CD14-positive monocyte (primary cell): ENCODE data around the gene RARRES1. TPM values are rescaled to one million over a fixed set of nuclear protein-coding genes. Genes with fewer than 3 reads are reported as not detected.
A peak's percentile ranks its signal among the peaks of the same experiment; 100 is the strongest.

Experiments
- DNase-seq, 3 donors: peaks; one replicate each; pipeline ENCODE4 v3.0.0-alpha.2; 2011 to 2022
- H2AFZ ChIP-seq: 2 replicates; pipeline ENCODE4 v1.6.0; 2012; ENCODE audit warnings: mild to moderate bottlenecking, low read depth, low read length, inconsistent platforms; ENCODE audit not compliant: insufficient read depth, poor library complexity, severe bottlenecking
- H3K27ac ChIP-seq, 2 donors: 1 replicate in 1 of 2; 2 replicates in 1 of 2; pipeline ENCODE4 v1.5.1; 2012 to 2013; ENCODE audit warnings: low read length in 2 of 2, control low read depth in 1 of 2, inconsistent platforms in 1 of 2, low read depth in 1 of 2, mild to moderate bottlenecking in 1 of 2
- H3K27me3 ChIP-seq, 2 donors: one replicate each; pipeline versions ENCODE4 v1.6.0 to v1.6.1; 2011 to 2013; ENCODE audit warnings: low read length in 2 of 2; ENCODE audit not compliant: control insufficient read depth in 2 of 2, insufficient read depth in 2 of 2
- H3K36me3 ChIP-seq, 2 donors: replicated peaks in 1 of 2; 1 replicate in 1 of 2; 2 replicates in 1 of 2; pipeline versions ENCODE4 v1.5.1 to v1.6.1; 2012 to 2013; ENCODE audit warnings: low read length in 2 of 2, control low read depth in 1 of 2, inconsistent platforms in 1 of 2, mild to moderate bottlenecking in 1 of 2; ENCODE audit not compliant: insufficient read depth in 2 of 2, control insufficient read depth in 1 of 2
- H3K4me1 ChIP-seq, 2 donors: 1 replicate in 1 of 2; 2 replicates in 1 of 2; pipeline versions ENCODE4 v1.5.1 to v1.6.1; 2012 to 2013; ENCODE audit warnings: low read length in 2 of 2, control low read depth in 1 of 2, inconsistent platforms in 1 of 2, mild to moderate bottlenecking in 1 of 2, moderate library complexity in 1 of 2; ENCODE audit not compliant: insufficient read depth in 2 of 2, control insufficient read depth in 1 of 2
- H3K4me2 ChIP-seq: replicated peaks from 2 replicates; pipeline ENCODE3; 2012; ENCODE audit warnings: low read length, moderate library complexity, mild to moderate bottlenecking; ENCODE audit not compliant: poor library complexity, severe bottlenecking; ENCODE audit errors: extremely low read depth
- H3K4me3 ChIP-seq, 3 experiments: fragments of 200-600 bp in 1 of 3; sonication (generic) in 1 of 3; replicated peaks in 1 of 3; 1 replicate in 2 of 3; 2 replicates in 1 of 3; pipeline ENCODE4 v1.5.1; 2011 to 2013; ENCODE audit warnings: low read length in 3 of 3, mild to moderate bottlenecking in 3 of 3, control low read depth in 2 of 3, low read depth in 2 of 3, inconsistent platforms in 1 of 3, moderate library complexity in 1 of 3
- H3K79me2 ChIP-seq: 2 replicates; pipeline ENCODE4 v1.6.0; 2012; ENCODE audit warnings: mild to moderate bottlenecking, control low read depth, inconsistent platforms, low read length, moderate library complexity; ENCODE audit not compliant: insufficient read depth
- H3K9ac ChIP-seq: 2 replicates; pipeline ENCODE4 v1.6.0; 2017; ENCODE audit warnings: low read length, mild to moderate bottlenecking; ENCODE audit not compliant: insufficient read depth, poor library complexity, severe bottlenecking
- H3K9me3 ChIP-seq, 2 donors: replicated peaks in 1 of 2; 1 replicate in 1 of 2; 2 replicates in 1 of 2; pipeline versions ENCODE4 v1.5.1 to v1.6.1; 2012 to 2013; ENCODE audit warnings: low read length in 2 of 2, control low read depth in 1 of 2; ENCODE audit not compliant: control insufficient read depth in 1 of 2, insufficient read depth in 1 of 2
- H4K20me1 ChIP-seq: 2 replicates; pipeline ENCODE4 v1.6.0; 2012; ENCODE audit warnings: mild to moderate bottlenecking, low read length, control low read depth, moderate library complexity; ENCODE audit not compliant: insufficient read depth
- H3K27ac Mint-ChIP-seq, 7 donors: one replicate each; pipeline ENCODE4 v1.8.0; 2020; ENCODE audit warnings: mild to moderate bottlenecking in 7 of 7, mixed read lengths in 7 of 7, moderate library complexity in 6 of 7, inconsistent platforms in 2 of 7
- H3K27me3 Mint-ChIP-seq, 3 donors: one replicate each; pipeline ENCODE4 v1.8.0; 2021 to 2022; ENCODE audit warnings: low read depth in 3 of 3, mild to moderate bottlenecking in 3 of 3, mixed read lengths in 3 of 3, moderate library complexity in 3 of 3, inconsistent platforms in 1 of 3
- H3K36me3 Mint-ChIP-seq, 2 donors: one replicate each; pipeline ENCODE4 v1.8.0; 2020; ENCODE audit warnings: mixed read lengths in 2 of 2, inconsistent platforms in 1 of 2, mild to moderate bottlenecking in 1 of 2
- H3K4me1 Mint-ChIP-seq: one replicate; pipeline ENCODE4 v1.8.0; 2020; ENCODE audit warnings: mild to moderate bottlenecking, mixed read lengths
- H3K4me3 Mint-ChIP-seq, 2 donors: one replicate each; pipeline ENCODE4 v1.8.0; 2020; ENCODE audit warnings: mild to moderate bottlenecking in 2 of 2, mixed read lengths in 2 of 2, moderate library complexity in 1 of 2
- H3K9me3 Mint-ChIP-seq, 7 donors: one replicate each; pipeline ENCODE4 v1.8.0; 2020 to 2022; ENCODE audit warnings: mixed read lengths in 7 of 7, mild to moderate bottlenecking in 6 of 7, moderate library complexity in 6 of 7, inconsistent platforms in 2 of 7
- WGBS: methylation state at CpG from one replicate; pipeline ENCODE4 v1.1.5; 2013; ENCODE audit warnings: missing lambda C conversion rate; ENCODE audit not compliant: insufficient coverage; 5-methylcytosine and 5-hydroxymethylcytosine counted together
- intact Hi-C, 2 donors: fragments of 100-400 bp; cut with micrococcal nuclease; formaldehyde crosslinking; loops; one replicate each; pipeline versions ENCODE4 v1.15.0 to v1.15.1; 2023
- polyA plus RNA-seq, 3 donors: library from polyadenylated mRNA; depleted of rRNA in 1 of 3; unstranded in 2 of 3; stranded (reverse) in 1 of 3; fragments of 300-500 nt in 2 of 3; fragments of >200 nt in 1 of 3; fragmentation: Illumina TruSeq in 2 of 3; gene quantifications; 1 replicate in 2 of 3; 2 replicates in 1 of 3; pipeline ENCODE4 v1.2.3, GENCODE V29; 2012 to 2021
- TF ChIP-seq, protein P1 (sequence below): fragments of 200-600 bp; IDR thresholded peaks from one replicate; pipeline ENCODE4 v1.8.0; 2022; ENCODE audit warnings: antibody characterized with exemption, mild to moderate bottlenecking

RARRES1 gene
- polyA plus RNA-seq, 3 donors: not detected

DNA sequence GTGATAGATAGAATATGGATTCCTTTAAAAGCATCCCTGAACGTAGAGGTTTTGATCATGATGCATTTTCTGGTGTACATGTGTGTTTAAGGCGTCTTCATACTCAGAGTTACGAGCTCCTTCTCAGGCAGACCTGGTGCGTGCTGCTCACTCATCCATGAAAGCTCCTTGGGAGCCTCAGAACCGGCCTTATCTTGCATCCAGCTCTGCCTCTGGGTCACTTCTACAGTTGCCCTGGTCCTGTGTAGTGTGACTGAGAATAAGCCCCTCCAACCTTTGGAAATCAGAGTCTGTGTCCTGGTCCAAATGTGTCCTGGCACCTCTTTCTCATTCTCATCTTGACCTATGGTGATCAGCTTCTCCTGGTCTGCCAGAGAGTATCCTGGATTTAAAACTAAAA, 17.3 kb upstream of the RARRES1 start:
- Histone ChIP-seq H3K36me3 (no peaks in the 10 kb centered on the region), H3K4me2 (no peak overlapping the region), H2AFZ (no peak overlapping the region), H3K27me3 (no peaks in the 10 kb centered on the region), H3K27ac (no peak overlapping the region), H3K4me1 (peaks cover 23% of the 10 kb centered on the region in 2 donors), H3K4me3 (no peak overlapping the region), H3K9ac (no peak overlapping the region), H3K9me3 (no peaks in the 10 kb centered on the region), H3K79me2 (no peaks in the 10 kb centered on the region), H4K20me1 (no peaks in the 10 kb centered on the region)
- Mint-ChIP-seq H3K27me3 (peaks cover 0 to 2% (median 0%) of the 10 kb centered on the region in 3 donors), H3K9me3 (no peaks in the 10 kb centered on the region), H3K36me3 (peaks cover 0 to 6% of the 10 kb centered on the region in 2 donors), H3K4me3 (no peak overlapping the region), H3K4me1 (peaks cover 27% of the 10 kb centered on the region), H3K27ac (peak overlapping the region in 2 of 7 donors; percentile 14 to 19)
- WGBS: 98% methylated on average over 5 of the region's 5 CpGs
- TF ChIP-seq, protein P1, sequence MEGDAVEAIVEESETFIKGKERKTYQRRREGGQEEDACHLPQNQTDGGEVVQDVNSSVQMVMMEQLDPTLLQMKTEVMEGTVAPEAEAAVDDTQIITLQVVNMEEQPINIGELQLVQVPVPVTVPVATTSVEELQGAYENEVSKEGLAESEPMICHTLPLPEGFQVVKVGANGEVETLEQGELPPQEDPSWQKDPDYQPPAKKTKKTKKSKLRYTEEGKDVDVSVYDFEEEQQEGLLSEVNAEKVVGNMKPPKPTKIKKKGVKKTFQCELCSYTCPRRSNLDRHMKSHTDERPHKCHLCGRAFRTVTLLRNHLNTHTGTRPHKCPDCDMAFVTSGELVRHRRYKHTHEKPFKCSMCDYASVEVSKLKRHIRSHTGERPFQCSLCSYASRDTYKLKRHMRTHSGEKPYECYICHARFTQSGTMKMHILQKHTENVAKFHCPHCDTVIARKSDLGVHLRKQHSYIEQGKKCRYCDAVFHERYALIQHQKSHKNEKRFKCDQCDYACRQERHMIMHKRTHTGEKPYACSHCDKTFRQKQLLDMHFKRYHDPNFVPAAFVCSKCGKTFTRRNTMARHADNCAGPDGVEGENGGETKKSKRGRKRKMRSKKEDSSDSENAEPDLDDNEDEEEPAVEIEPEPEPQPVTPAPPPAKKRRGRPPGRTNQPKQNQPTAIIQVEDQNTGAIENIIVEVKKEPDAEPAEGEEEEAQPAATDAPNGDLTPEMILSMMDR: no peak
- intact Hi-C loops: no loop called here
- DNase-seq: no peak

DNA sequence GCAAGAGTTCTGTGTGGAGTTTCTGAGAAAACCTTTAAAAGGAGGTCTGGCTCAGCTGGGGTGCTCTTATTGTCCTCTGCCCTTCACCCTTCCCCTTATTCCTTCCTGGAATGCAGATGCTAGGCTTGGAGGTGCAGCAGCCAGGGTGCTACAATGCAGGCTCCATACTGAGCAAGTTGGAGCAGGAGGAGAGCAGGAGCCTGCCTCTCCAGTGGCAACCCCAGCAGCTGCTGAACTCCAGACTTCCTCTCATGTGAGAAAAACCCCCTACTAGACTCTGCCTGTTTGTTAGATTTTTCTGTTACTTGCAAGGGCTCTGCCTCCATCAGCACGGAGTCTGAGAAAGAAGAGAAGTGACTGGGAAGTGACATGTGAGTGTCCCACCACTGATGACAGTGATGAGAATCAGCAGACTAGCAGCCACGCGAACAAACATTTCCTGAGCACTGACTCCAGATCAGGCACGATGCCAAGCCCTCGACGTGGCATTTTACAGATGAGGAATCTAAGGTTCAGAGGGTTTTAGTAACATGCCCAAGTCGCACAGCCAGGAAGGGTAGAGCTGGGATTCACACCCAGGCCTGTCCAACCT, 16.1 kb upstream of the RARRES1 start:
- peak overlapping the region in 1 of 2 donors; percentile 1 for H3K4me3 Mint-ChIP-seq
- Histone ChIP-seq H3K9ac (no peak overlapping the region), H3K4me2 (no peak overlapping the region), H3K4me1 (peaks cover 23% of the 10 kb centered on the region in 2 donors), H4K20me1 (no peaks in the 10 kb centered on the region), H3K4me3 (no peak overlapping the region), H3K36me3 (no peaks in the 10 kb centered on the region), H3K27ac (peak overlapping the region; percentile 27 to 61), H3K9me3 (no peaks in the 10 kb centered on the region), H2AFZ (peak overlapping the region; percentile 39), H3K27me3 (no peaks in the 10 kb centered on the region), H3K79me2 (no peaks in the 10 kb centered on the region)
- DNase-seq: peak; percentile 30 to 73 (median 41)
- 6% methylated on average over 6 of the region's 7 CpGs for WGBS
- H3K9me3 Mint-ChIP-seq: no peaks in the 10 kb centered on the region
- TF ChIP-seq, protein P1: no peak
- peaks cover 27% of the 10 kb centered on the region for H3K4me1 Mint-ChIP-seq
- peaks cover 0 to 10% of the 10 kb centered on the region in 2 donors for H3K36me3 Mint-ChIP-seq
- peak overlapping the region in 5 of 7 donors; percentile 59 to 92 (median 79) for H3K27ac Mint-ChIP-seq
- intact Hi-C loops: no loop called here
- peaks cover 0 to 2% (median 0%) of the 10 kb centered on the region in 3 donors for H3K27me3 Mint-ChIP-seq
